Activated gamma-delta T cell (primary cell): ENCODE results near the gene TENT5C.

Experiments
- DNase-seq: peaks from one replicate; lab custom pipeline; 2025; lab: John Stamatoyannopoulos, UW

TENT5C gene

DNA sequence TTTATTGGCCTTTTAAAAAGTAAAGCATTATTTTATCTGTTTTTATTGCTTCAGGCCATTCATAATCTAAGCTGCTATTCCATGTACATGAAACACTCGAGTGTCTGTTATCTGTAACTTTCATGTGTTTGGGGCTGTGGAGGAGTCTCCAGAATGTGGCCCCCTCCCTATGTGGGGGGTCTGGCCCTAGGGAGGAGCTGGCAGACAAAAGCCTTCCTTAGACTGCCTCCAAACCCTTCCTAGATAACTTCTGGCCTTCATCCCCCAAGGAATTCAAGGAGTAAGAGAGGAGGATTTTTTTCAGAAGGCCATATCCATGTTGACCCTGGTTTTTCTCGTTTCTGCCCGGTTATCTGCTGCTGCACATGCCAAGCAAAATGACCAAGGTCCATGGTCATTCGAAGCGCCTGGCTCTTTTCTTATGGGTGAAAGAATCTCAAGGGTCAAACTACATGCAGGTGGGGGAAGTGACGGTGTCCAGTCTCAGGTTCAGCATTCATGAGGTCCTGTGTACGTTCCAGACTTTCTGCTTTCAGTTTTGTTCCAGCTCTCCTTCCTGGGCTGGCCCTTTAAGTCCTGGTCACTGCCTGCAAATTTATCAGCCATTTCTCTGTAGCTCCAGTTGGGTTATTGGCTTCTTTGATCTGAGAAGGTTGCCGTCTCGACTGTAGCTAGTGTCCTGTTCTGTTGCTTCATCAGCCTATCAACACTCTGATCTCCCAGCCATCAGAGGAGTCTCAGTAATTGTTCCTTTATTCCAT lies 8.3 kb downstream of the TENT5C start:
- DNase-seq, result no peak

GRCh38 chr1:117615474-117615873 lies 9.6 kb downstream of the TENT5C start:
- DNase-seq, result peak; percentile 25

DNA sequence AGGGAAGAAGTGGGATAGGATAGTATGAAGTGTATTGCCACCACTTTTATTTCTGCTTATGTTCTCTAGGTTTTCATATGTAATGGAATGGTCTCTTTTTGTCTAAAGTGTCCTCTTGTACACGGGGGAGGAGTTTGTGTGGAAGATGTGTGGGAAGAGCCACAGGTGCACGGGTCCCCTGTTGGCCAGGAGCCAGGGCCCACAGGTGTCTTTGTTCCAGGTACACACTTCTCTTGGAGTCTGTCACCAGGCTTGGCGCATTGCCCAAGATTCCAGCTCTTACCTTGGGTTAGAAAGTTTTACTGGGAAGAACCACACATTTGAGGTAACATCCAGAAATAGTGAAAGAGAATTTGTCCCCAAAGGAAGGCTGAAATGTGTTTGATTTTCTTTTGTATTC lies 10.5 kb downstream of the TENT5C start:
- DNase-seq, result no peak

DNA sequence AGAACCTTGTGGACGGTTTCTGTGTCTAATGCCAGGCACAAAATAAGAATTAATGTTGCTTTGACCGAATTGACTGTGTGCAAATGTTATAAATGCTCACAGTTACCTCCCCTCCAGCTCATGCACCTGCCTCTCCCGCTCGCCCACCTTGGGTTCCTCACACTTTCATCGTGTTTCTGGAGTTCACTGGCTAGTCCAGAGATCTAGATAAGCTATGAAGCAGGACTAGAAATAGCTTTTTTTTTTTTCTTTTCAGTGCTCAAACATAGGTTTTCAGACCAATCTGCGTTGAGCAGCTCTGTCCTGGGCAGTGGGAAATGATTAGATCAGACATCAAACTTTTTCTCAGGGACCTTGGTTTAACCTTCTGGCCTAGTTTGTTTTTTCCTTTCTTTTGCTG lies 11.1 kb downstream of the TENT5C start:
- DNase-seq, result no peak

- no peak for DNase-seq
These were observed 12.7 kb downstream of the TENT5C start for GRCh38 chr1:117618450-117619122.

DNA sequence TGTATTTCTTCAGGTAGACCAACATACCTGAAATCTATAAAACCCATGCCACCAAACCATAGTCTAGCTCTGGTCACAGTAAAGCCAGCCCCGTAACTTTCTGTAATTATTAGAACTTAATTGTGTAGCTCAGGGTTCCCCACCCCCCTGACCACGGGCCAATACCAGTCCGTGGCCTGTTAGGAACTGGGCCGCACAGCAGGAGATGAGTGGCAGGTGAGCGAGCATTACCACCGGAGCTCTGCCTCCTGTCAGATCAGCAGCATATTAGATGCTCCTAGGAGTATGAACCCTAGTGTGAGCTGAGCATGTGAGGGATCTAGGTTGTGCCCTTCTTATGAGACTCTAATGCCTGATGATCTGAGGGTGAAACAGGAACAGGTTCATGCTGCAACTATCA lies 14.6 kb downstream of the TENT5C start:
- no peak for DNase-seq

- DNase-seq, result no peak
These were observed 15.5 kb downstream of the TENT5C start for GRCh38 chr1:117621316-117621715.

GRCh38 chr1:117622726-117623125 lies 16.9 kb downstream of the TENT5C start:
- DNase-seq, result no peak

DNA sequence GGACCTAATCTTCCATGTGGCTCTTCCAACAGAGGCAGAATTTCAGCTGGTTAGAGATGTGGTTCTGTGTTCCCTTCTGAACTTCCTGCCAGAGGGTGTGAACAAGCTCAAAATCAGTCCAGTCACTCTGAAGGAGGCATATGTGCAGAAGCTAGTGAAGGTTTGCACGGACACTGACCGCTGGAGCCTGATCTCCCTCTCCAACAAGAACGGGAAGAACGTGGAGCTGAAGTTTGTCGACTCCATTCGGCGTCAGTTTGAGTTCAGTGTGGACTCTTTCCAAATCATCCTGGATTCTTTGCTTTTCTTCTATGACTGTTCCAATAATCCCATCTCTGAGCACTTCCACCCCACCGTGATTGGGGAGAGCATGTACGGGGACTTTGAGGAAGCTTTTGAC lies 17.3 kb downstream of the TENT5C start:
- DNase-seq, result no peak

DNA sequence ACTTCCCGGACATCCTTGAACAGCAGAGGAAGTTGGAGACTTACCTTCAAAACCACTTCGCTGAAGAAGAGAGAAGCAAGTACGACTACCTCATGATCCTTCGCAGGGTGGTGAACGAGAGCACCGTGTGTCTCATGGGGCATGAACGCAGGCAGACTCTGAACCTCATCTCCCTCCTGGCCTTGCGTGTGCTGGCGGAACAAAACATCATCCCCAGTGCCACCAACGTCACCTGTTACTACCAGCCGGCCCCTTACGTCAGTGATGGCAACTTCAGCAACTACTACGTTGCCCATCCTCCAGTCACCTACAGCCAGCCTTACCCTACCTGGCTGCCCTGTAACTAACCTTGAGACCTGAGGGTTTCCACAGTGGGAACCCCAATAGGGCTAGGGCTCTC lies 17.9 kb downstream of the TENT5C start:
- no peak for DNase-seq

DNA sequence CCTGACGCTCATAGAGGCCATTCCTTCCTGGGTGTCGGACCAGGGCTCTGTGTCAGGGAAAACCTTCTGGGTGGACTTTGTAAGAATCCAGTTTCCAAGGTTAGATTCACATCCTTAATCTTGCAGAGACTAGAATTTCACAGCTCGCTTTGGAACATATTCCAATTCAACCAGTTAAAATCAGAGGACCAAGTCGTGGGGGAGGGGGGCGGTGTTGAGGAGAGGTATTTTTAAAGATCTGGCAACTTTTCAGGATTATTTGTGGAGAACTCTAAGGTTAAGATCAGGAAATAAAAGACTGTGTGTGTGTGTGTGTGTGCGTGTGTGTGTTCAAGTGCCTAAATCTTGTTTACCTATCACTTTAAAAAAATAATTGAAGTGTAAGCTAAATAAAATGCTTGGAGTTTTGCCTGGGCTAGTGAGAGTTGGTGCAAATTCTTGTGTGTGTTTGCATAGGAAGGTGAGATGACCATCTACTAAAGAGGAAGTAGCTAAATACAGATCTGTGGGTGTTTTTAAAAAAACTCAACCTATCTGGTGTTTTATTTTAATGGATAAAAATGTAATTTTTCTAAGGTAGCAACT lies 21.8 kb downstream of the TENT5C start:
- no peak for DNase-seq

- DNase-seq, result no peak
These were observed 22.5 kb downstream of the TENT5C start for GRCh38 chr1:117628343-117628742.

- no peak for DNase-seq
These were observed 24.0 kb downstream of the TENT5C start for GRCh38 chr1:117629625-117630422.

- DNase-seq, result no peak
These were observed 24.7 kb downstream of the TENT5C start for GRCh38 chr1:117630423-117630998.

GRCh38 chr1:117631359-117632160 lies 25.7 kb downstream of the TENT5C start:
- DNase-seq, result no peak

DNA sequence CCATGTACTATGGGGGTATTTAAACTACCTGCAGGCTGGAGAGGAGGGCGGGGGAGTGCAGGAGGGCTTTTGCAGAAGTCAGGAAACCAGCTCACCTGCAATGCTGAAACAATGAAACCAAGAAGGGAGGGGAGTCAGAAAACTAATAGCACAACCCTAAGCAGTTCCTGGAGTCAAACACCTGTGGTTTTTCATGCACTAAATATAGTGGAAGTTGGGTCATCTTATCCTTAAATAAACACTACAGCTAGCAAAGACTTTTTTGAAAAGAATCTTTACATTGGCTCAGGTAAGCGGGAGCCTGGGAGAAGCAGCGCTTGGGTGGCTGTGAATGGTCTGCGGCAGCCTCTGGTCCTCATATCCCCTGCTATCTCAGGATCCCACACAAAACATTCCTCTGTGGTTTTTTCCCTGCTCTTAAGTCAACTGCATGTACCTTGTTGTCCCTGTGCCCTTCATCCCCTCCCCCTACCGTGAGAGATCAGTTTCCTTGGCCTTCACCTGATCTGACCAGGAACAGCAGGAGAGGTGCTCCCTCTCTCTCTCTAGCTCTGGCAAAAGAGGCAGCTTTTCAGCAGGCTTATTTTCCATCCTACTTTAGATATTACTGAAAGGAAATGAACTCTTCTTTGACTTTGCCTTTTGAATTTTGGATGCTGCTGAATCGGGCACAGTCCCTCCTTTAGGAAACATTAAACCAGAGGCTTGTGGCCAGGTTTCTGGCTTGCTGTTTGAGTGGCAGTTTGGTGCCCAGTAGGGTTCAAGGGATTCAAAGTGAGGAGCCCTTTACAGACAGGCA lies 26.6 kb downstream of the TENT5C start:
- no peak for DNase-seq

DNA sequence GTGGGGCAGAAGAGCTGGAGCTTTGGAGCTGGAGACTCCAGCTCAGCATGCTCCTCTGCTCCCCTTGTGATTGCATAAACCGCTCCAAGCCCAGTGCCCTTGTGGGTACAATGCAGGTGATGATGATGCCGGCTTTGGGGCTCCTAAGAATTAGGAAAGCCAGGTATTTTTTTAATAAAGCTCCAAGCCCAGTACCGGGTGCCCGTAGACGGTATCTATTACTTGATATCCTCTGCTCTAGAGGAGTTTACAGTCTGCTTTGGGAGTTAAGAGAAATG lies 27.2 kb downstream of the TENT5C start:
- no peak for DNase-seq

DNA sequence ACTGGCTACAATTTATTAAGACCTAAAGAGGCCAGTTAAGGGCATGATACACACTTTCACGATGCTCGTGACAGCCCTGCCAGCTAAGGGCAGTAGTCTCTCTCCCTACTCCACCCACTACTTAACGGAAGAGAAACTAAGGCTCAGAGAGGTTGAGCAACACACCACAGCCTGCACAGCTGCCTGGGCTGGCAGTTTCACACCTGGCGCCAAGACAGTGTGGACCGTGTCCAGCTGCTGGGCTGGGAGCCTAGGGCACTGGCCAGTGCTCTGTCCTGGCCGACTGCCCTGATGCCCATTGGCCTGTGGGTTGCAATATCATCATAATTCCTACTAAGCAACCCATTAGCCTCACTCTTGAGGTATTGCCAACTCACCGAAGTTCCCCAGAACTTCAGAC lies 27.6 kb downstream of the TENT5C start:
- DNase-seq, result no peak

GRCh38 chr1:117633936-117634335 lies 28.1 kb downstream of the TENT5C start:
- no peak for DNase-seq

GRCh38 chr1:117634631-117635030 lies 28.8 kb downstream of the TENT5C start:
- no peak for DNase-seq

- no peak for DNase-seq
These were observed 30.0 kb downstream of the TENT5C start for GRCh38 chr1:117635805-117636204.
